ENCODE data around the gene TPI1. TPM values are rescaled to one million over a fixed set of nuclear protein-coding genes. Genes with fewer than 3 reads are reported as not detected.

TPI1 gene
- total RNA-seq, 2 donors from 2014 or later, result 1,893 to 2,116 TPM

DNA sequence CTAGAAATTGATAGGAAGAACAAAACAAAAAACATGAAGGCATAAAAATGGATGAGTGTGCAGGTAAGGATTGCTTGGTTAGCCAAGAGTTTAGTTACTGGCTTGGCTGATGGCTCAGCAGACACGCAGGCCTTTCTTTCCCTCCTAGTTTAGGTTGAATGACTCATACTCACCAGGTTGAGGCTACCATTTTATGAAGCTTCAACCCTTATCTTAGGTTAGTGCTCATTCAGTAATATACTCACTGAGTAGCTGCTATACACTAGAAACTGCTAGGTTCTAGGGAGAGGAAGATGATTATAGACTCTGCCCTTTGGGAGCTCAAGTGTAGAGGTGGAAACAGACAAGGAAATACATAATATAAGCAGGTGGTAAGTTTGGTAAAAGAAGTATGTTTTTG is 33.1 kb upstream of the TPI1 start:
- no peak overlapping the region for H3K27ac Mint-ChIP-seq
- peak; percentile 58 for ATAC-seq (replicated peaks)
- no peaks in the 10 kb centered on the region for H3K36me3 Mint-ChIP-seq (ENCODE audit: low read depth)
- H3K4me3 Mint-ChIP-seq, result no peak overlapping the region
- H3K4me1 Mint-ChIP-seq, result peaks cover 13% of the 10 kb centered on the region
- peaks cover under 1% of the 10 kb centered on the region for H3K27me3 Mint-ChIP-seq
- H3K9me3 Mint-ChIP-seq, result peaks cover 3% of the 10 kb centered on the region

DNA sequence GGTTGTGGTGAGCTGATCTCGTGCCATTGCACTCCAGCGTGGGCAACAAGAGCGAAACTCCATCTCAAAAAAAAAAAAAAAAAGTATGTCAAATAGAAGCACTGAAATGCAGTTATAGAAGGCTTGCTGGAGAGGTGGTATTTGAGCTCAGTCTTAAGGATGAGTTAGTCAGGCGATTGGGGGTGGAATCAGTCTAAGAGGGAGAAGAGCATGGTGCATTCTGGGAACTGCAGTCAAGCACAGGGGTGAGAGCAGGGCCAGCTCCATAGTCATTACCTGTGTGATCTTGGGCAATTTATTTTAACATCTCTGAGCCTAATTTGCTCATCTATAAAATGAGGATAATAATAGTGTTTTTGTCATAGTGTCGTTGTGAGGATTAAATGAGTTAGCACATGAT is 32.5 kb upstream of the TPI1 start:
- Mint-ChIP-seq H3K4me1 (peaks cover 10% of the 10 kb centered on the region), H3K9me3 (peaks cover 3% of the 10 kb centered on the region), H3K36me3 (ENCODE audit: low read depth) (no peaks in the 10 kb centered on the region), H3K4me3 (no peak overlapping the region), H3K27ac (no peak overlapping the region), H3K27me3 (no peaks in the 10 kb centered on the region)
- no peak for ATAC-seq (replicated peaks)

GRCh38 chr12:6836851-6837250 is 30.5 kb upstream of the TPI1 start:
- H3K9me3 Mint-ChIP-seq, result peaks cover 3% of the 10 kb centered on the region
- H3K4me1 Mint-ChIP-seq, result peaks cover 10% of the 10 kb centered on the region
- no peaks in the 10 kb centered on the region for H3K36me3 Mint-ChIP-seq (ENCODE audit: low read depth)
- H3K4me3 Mint-ChIP-seq, result no peak overlapping the region
- ATAC-seq (replicated peaks), result no peak
- H3K27me3 Mint-ChIP-seq, result no peaks in the 10 kb centered on the region
- no peak overlapping the region for H3K27ac Mint-ChIP-seq

GRCh38 chr12:6837370-6838060 is 29.8 kb upstream of the TPI1 start:
- no peak for ATAC-seq (replicated peaks)
- no peaks in the 10 kb centered on the region for H3K27me3 Mint-ChIP-seq
- H3K9me3 Mint-ChIP-seq, result peaks cover 3% of the 10 kb centered on the region
- H3K27ac Mint-ChIP-seq, result no peak overlapping the region
- no peak overlapping the region for H3K4me3 Mint-ChIP-seq
- peaks cover 10% of the 10 kb centered on the region for H3K4me1 Mint-ChIP-seq
- H3K36me3 Mint-ChIP-seq (ENCODE audit: low read depth), result no peaks in the 10 kb centered on the region

- no peak overlapping the region for H3K4me3 Mint-ChIP-seq
- no peaks in the 10 kb centered on the region for H3K36me3 Mint-ChIP-seq (ENCODE audit: low read depth)
- H3K27me3 Mint-ChIP-seq, result no peaks in the 10 kb centered on the region
- peaks cover 10% of the 10 kb centered on the region for H3K4me1 Mint-ChIP-seq
- H3K9me3 Mint-ChIP-seq, result peaks cover 3% of the 10 kb centered on the region
- no peak overlapping the region for H3K27ac Mint-ChIP-seq
- ATAC-seq (replicated peaks), result no peak
Observed at GRCh38 chr12:6838854-6839253, 28.5 kb upstream of the TPI1 start.

DNA sequence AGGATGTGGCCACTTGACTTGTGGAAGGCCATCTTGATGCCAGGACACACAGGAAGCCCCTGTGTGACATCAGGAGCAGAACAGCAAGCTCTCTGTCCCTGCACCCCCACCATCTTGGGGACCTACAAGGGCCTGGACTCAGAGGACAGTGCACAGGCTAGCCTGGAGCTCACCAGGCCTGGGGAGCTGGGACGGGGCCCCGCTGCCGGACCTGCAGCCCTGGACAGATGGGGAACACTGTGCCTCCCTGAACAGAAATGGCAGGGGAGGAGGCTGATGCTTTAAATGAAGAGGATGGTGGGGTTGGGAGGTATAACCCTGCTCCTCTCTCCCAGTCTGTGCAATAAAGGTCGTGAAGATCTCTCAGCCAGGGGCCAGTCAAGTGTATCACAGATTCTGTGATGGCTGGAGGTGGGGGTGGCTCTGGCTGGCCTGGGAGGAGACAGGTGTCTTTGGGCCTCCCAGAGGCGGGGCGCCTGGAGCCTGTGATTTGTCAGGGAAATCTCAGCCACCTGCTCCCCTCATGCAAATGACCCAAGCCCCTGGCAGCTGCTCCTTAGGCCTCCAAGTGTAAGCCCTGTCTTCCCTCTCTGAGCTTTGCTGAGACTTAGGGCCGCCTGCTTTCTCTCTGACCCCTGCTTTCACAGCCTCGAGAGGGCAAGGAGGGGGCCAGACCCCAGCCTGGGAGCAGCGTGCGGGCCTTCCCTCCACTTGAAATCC is 27.7 kb upstream of the TPI1 start:
- no peaks in the 10 kb centered on the region for H3K9me3 Mint-ChIP-seq
- H3K4me1 Mint-ChIP-seq, result peaks cover 4% of the 10 kb centered on the region
- no peaks in the 10 kb centered on the region for H3K27me3 Mint-ChIP-seq
- H3K27ac Mint-ChIP-seq, result no peak overlapping the region
- no peaks in the 10 kb centered on the region for H3K36me3 Mint-ChIP-seq (ENCODE audit: low read depth)
- no peak overlapping the region for H3K4me3 Mint-ChIP-seq
- ATAC-seq (replicated peaks), result no peak

DNA sequence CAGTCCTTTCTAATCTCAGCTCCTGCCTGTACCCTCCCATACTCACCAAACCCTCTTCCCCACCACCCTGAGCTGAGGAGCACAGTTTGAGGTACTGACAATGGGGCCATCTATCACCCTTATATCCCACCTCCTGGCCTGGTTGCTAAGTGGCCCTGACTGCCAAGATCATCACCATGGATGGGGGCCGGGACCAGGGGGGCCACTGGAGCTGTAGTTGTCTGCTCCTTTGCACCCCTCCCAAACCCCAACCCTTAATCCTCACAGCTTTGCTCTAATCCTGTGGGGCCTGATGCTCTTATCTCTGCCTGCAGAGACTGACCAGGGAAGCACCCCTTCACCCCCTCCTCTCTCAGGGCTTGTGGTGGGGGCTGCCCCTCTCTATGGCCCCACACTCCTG is 27.0 kb upstream of the TPI1 start:
- H3K36me3 Mint-ChIP-seq (ENCODE audit: low read depth), result no peaks in the 10 kb centered on the region
- H3K4me3 Mint-ChIP-seq, result no peak overlapping the region
- H3K9me3 Mint-ChIP-seq, result no peaks in the 10 kb centered on the region
- peaks cover 4% of the 10 kb centered on the region for H3K4me1 Mint-ChIP-seq
- ATAC-seq (replicated peaks), result no peak
- H3K27me3 Mint-ChIP-seq, result no peaks in the 10 kb centered on the region
- H3K27ac Mint-ChIP-seq, result no peak overlapping the region

DNA sequence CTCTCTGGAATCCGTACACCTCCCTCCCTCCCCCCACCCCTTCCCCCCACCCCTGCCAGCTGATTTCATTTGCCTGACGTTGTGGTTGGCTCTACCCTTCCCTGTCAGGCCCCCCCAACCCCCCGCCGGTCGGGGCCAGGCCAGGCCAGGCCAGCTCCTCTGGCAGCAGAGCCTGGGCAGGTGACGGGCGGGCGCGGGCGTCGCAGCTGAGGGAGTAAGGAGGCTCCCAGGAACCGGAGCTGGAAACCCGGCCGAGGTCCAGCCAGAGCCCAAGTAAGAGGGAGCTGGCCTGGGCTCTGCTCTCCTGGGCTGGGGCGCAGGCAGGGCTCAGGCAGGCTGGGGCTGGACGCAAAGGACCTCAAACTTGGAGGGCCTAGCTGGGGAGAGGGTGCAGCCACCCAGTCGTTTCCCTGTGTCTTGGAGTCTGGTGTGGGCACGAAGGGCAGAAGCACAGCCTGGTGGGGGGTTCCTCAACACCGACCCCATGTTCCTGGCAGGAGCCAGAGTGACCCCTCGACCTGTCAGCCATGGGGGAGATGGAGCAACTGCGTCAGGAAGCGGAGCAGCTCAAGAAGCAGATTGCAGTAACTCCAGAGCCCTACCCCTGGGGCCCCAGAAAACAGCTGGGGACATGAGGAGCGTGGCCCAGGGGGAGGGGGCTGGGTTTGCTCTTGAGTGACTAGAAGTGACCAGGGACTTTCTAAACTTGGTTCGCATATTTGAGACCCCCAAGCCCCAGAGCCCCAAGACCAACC is 26.4 kb upstream of the TPI1 start, which contains the start of gene GNB3:
TSS of gene GNB3 (plus strand) at position 165 of the 755 bp plus-strand sequence. CDS start at position 528, 363 bp downstream.
- H3K27me3 Mint-ChIP-seq, result no peaks in the 10 kb centered on the region
- H3K4me1 Mint-ChIP-seq, result no peaks in the 10 kb centered on the region

GRCh38 chr12:6842075-6842474 is 25.3 kb upstream of the TPI1 start:
- H3K4me1 Mint-ChIP-seq, result no peaks in the 10 kb centered on the region
- no peak overlapping the region for H3K27ac Mint-ChIP-seq
- no peak overlapping the region for H3K4me3 Mint-ChIP-seq
- no peaks in the 10 kb centered on the region for H3K9me3 Mint-ChIP-seq
- no peak for ATAC-seq (replicated peaks)
- H3K36me3 Mint-ChIP-seq (ENCODE audit: low read depth), result no peaks in the 10 kb centered on the region
- H3K27me3 Mint-ChIP-seq, result no peaks in the 10 kb centered on the region

More for the DNA sequence above, 26.4 kb upstream of the TPI1 start, which contains the start of gene GNB3:
- H3K4me3 Mint-ChIP-seq, result no peak within 1 kb of the TSS
- H3K9me3 Mint-ChIP-seq, result no peaks in the 10 kb centered on the region
- ATAC-seq (replicated peaks), result no peak
- H3K36me3 Mint-ChIP-seq (ENCODE audit: low read depth), result no peaks in the 10 kb centered on the region
- no peak within 1 kb of the TSS for H3K27ac Mint-ChIP-seq

- H3K4me3 Mint-ChIP-seq, result no peak overlapping the region
- no peak for ATAC-seq (replicated peaks)
- H3K36me3 Mint-ChIP-seq (ENCODE audit: low read depth), result peaks cover 8% of the 10 kb centered on the region
- H3K9me3 Mint-ChIP-seq, result no peaks in the 10 kb centered on the region
- H3K27ac Mint-ChIP-seq, result no peak overlapping the region
- H3K4me1 Mint-ChIP-seq, result no peaks in the 10 kb centered on the region
- H3K27me3 Mint-ChIP-seq, result no peaks in the 10 kb centered on the region
Observed at GRCh38 chr12:6843118-6843902, 24.0 kb upstream of the TPI1 start.

DNA sequence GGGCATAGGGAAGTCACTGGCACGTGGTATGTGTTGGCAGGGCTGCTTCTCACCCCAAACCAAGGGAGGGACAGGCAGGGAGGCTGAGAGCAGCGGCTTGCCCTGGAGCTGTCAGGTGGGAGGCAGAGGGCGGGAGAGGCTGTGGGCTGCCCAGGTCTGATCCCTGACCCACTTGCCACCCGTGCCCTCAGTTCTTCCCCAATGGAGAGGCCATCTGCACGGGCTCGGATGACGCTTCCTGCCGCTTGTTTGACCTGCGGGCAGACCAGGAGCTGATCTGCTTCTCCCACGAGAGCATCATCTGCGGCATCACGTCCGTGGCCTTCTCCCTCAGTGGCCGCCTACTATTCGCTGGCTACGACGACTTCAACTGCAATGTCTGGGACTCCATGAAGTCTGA is 21.9 kb upstream of the TPI1 start:
- Mint-ChIP-seq H3K27ac (no peak overlapping the region), H3K36me3 (ENCODE audit: low read depth) (peaks cover 18% of the 10 kb centered on the region), H3K27me3 (no peaks in the 10 kb centered on the region), H3K9me3 (no peaks in the 10 kb centered on the region), H3K4me3 (no peak overlapping the region), H3K4me1 (peaks cover 9% of the 10 kb centered on the region)
- ATAC-seq (replicated peaks), result no peak

- H3K4me1 Mint-ChIP-seq, result peaks cover 11% of the 10 kb centered on the region
- no peak for ATAC-seq (replicated peaks)
- no peaks in the 10 kb centered on the region for H3K27me3 Mint-ChIP-seq
- H3K9me3 Mint-ChIP-seq, result no peaks in the 10 kb centered on the region
- H3K36me3 Mint-ChIP-seq (ENCODE audit: low read depth), result peaks cover 18% of the 10 kb centered on the region
- no peak overlapping the region for H3K4me3 Mint-ChIP-seq
- no peak overlapping the region for H3K27ac Mint-ChIP-seq
Observed at GRCh38 chr12:6846316-6846869, 20.9 kb upstream of the TPI1 start.

- Mint-ChIP-seq H3K4me1 (peaks cover 11% of the 10 kb centered on the region), H3K36me3 (ENCODE audit: low read depth) (peaks cover 24% of the 10 kb centered on the region), H3K9me3 (no peaks in the 10 kb centered on the region), H3K27me3 (no peaks in the 10 kb centered on the region), H3K4me3 (no peak overlapping the region), H3K27ac (peak overlapping the region; percentile 20)
- ATAC-seq (replicated peaks), result no peak
Observed at GRCh38 chr12:6847676-6848075, 19.7 kb upstream of the TPI1 start.

GRCh38 chr12:6849427-6849826 is 17.9 kb upstream of the TPI1 start:
- Mint-ChIP-seq H3K4me1 (peaks cover 20% of the 10 kb centered on the region), H3K27ac (peak overlapping the region; percentile 55), H3K9me3 (no peaks in the 10 kb centered on the region), H3K27me3 (no peaks in the 10 kb centered on the region), H3K4me3 (peak overlapping the region; percentile 86), H3K36me3 (ENCODE audit: low read depth) (peaks cover 33% of the 10 kb centered on the region)
- no peak for ATAC-seq (replicated peaks)
